Keratinocyte (primary cell): ENCODE results near the gene ACSL3.

Experiments
- EZH2 ChIP-seq: IDR thresholded peaks from one replicate; pipeline ENCODE4 v1.6.1; 2012; ENCODE audit warnings: inconsistent platforms, mild to moderate bottlenecking, low read length, moderate library complexity
- TF ChIP-seq, protein P1 (sequence below), 3 experiments: IDR thresholded peaks in 1 of 3; conservative IDR thresholded peaks in 1 of 3; optimal IDR thresholded peaks in 1 of 3; 2 replicates in 2 of 3; 3 replicates in 1 of 3; pipeline versions ENCODE3 to v1.5.1; 2011; ENCODE audit warnings: low read length in 3 of 3, mild to moderate bottlenecking in 3 of 3, moderate library complexity in 2 of 3, control low read depth in 1 of 3, inconsistent platforms in 1 of 3; ENCODE audit not compliant: insufficient read depth in 2 of 3; ENCODE audit errors: extremely low read depth in 1 of 3

DNA sequence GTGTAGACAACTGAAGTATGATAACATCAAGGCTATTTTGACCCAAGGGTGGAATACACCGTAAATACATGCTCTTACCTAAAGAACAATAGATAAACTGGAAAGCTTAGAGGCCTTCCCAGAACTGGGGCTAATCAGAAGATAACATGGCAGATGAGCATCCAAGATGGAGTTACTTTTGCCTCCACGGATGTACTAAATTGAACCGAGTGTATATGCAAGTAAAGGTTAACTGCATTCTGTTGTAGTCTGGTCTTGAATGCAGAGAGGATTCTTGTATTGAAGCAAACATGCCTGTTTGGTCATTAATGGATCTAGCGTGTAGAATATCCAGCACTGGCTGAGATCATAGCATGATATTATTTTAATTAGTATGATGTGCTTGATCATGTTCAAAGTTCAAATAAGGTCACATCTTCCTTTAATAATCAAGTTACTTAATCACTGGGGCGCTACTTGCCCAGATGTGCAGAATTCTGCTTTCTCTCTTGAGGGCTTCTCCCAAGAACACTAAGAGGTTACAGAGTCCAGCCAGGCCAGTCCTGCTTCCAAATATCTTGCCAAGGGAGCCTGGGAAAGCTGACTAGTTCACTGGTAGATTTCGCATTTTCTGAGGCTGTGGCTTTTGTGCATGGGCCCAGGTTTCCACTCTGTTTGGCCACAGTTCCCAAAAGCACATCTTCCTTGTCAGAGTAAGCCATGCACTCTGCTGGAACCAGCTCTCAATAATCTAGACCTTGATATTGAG is 37.5 kb upstream of the ACSL3 start:
- TF ChIP-seq, protein P1, sequence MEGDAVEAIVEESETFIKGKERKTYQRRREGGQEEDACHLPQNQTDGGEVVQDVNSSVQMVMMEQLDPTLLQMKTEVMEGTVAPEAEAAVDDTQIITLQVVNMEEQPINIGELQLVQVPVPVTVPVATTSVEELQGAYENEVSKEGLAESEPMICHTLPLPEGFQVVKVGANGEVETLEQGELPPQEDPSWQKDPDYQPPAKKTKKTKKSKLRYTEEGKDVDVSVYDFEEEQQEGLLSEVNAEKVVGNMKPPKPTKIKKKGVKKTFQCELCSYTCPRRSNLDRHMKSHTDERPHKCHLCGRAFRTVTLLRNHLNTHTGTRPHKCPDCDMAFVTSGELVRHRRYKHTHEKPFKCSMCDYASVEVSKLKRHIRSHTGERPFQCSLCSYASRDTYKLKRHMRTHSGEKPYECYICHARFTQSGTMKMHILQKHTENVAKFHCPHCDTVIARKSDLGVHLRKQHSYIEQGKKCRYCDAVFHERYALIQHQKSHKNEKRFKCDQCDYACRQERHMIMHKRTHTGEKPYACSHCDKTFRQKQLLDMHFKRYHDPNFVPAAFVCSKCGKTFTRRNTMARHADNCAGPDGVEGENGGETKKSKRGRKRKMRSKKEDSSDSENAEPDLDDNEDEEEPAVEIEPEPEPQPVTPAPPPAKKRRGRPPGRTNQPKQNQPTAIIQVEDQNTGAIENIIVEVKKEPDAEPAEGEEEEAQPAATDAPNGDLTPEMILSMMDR (optimal IDR thresholded peaks at IDR 0.05 in 1 of 3, IDR thresholded peaks at IDR 0.05 in 1 of 3, conservative IDR thresholded peaks at IDR 0.05 in 1 of 3; ENCODE audit: extremely low read depth in 1 of 3, insufficient read depth in 2 of 3, low read length in 3 of 3) = no peak
- TF ChIP-seq EZH2 = no peak
